Measurements from ENCODE around the gene DIO1. TPM values are rescaled to one million over a fixed set of nuclear protein-coding genes. Genes with fewer than 3 reads are reported as not detected.

The DIO1 gene
- total RNA-seq, 1 experiment from 2014 or later: 0.28 TPM

- in situ Hi-C loops (cut with HindIII; ENCODE audit: low pct_unique_long_range_greater_than_20kb, low sequenced_read_pairs) (no loop called here), intact Hi-C loops (cut with micrococcal nuclease; ENCODE audit: unreplicated experiment) (loop anchor here (5.0 kb wide), 1 partner anchor 83 kb away; no protein-coding TSS in a partner anchor)
- ATAC-seq (peak; percentile 92), DNase-seq (ENCODE audit: low read depth, low spot score) (peak; percentile 68)
- no TSS peak for BruUV-seq (replicated peaks)
- Histone ChIP-seq H3K9me3 (ENCODE audit: control insufficient read depth, insufficient read depth, low read depth, low read length) (no peaks in the 10 kb centered on the region), H3K4me3 (ENCODE audit: low read depth in 2 of 2, low read length in 2 of 2) (peak within 1 kb of the TSS; percentile 74 to 78), H3K4me1 (ENCODE audit: control insufficient read depth, insufficient read depth, low read length) (peaks cover 26% of the 10 kb centered on the region), H3K36me3 (ENCODE audit: control insufficient read depth, insufficient read depth, low read length) (peaks cover 4% of the 10 kb centered on the region), H3K27me3 (ENCODE audit: control insufficient read depth, insufficient read depth, low read length) (no peaks in the 10 kb centered on the region), H3K27ac (ENCODE audit: low read length) (peak within 1 kb of the TSS; percentile 85)
- CTCF ChIA-PET: interaction anchor here (0.6 to 1.7 kb wide), 7 partner anchors 14 to 546 kb away, joined by 3 to 13 read pairs (median 7); no protein-coding TSS in a partner anchor
- POLR2A ChIA-PET: interaction anchor here (0.6 to 0.8 kb wide), 4 partner anchors 8 to 634 kb away, joined by 3 to 11 read pairs (median 5); no protein-coding TSS in a partner anchor
- TF ChIP-seq POLR2AphosphoS5 (IDR thresholded peaks at IDR 0.05; ENCODE audit: low read depth, low read length) (peak; percentile 58; the same call in 1 of the 2 replicates), SIN3A (IDR thresholded peaks at IDR 0.05; ENCODE audit: borderline replicate concordance, insufficient read depth, low read depth, low read length) (peak; percentile 29; the same call in 1 of the 2 replicates), TCF7L2 (IDR thresholded peaks at IDR 0.05; ENCODE audit: low read depth, low read length) (no peak), REST (IDR thresholded peaks at IDR 0.05; ENCODE audit: insufficient read depth in 1 of 2, low read depth in 2 of 2, low read length in 1 of 2) (no peak), CTCF (IDR thresholded peaks at IDR 0.05) (no peak)
Observed at GRCh38 chr1:53945433-53946251, 51.7 kb downstream of the DIO1 start, which contains the start of gene IFT25. Gene IFT25 (minus strand): TSS chr1:53945699. CDS start chr1:53940082, 5,617 bp downstream.

- CTCF ChIA-PET: interaction anchor here (0.6 to 1.7 kb wide), 4 partner anchors 67 to 191 kb away, joined by 4 to 10 read pairs (median 8); no protein-coding TSS in a partner anchor
- H3K4me3 ChIP-seq (ENCODE audit: low read depth in 2 of 2, low read length in 2 of 2): peak within 1 kb of the TSS; percentile 74 to 78
- H3K27ac ChIP-seq (ENCODE audit: low read length): peak within 1 kb of the TSS; percentile 85
- in situ Hi-C loops (cut with HindIII; ENCODE audit: low pct_unique_long_range_greater_than_20kb, low sequenced_read_pairs) (no loop called here), intact Hi-C loops (cut with micrococcal nuclease; ENCODE audit: unreplicated experiment) (loop anchor here (5.0 kb wide), 1 partner anchor 84 kb away; no protein-coding TSS in a partner anchor)
- ATAC-seq (peak; percentile 90), DNase-seq (ENCODE audit: low read depth, low spot score) (no peak)
- TF ChIP-seq POLR2AphosphoS5 (IDR thresholded peaks at IDR 0.05; ENCODE audit: low read depth, low read length) (no peak), CTCF (IDR thresholded peaks at IDR 0.05) (peak; percentile 66)
- POLR2A ChIA-PET: interaction anchor here (0.6 to 0.7 kb wide), 2 partner anchors 81 to 211 kb away, joined by 4 to 6 read pairs; no protein-coding TSS in a partner anchor
- H3K27me3 ChIP-seq (ENCODE audit: control insufficient read depth, insufficient read depth, low read length): no peaks in the 10 kb centered on the region
- H3K9me3 ChIP-seq (ENCODE audit: control insufficient read depth, insufficient read depth, low read depth, low read length): no peaks in the 10 kb centered on the region
- BruUV-seq (replicated peaks): no TSS peak
- peaks cover 4% of the 10 kb centered on the region for H3K36me3 ChIP-seq (ENCODE audit: control insufficient read depth, insufficient read depth, low read length)
- peaks cover 26% of the 10 kb centered on the region for H3K4me1 ChIP-seq (ENCODE audit: control insufficient read depth, insufficient read depth, low read length)
Observed at GRCh38 chr1:53946252-53947171, 52.5 kb downstream of the DIO1 start, which contains the start of gene LRRC42. Gene LRRC42 (plus strand): TSS chr1:53946350. CDS start chr1:53952000, 5,650 bp downstream.

Measured in Panc1 (cell line).